Cardiac fibroblast (primary cell): ENCODE measurements around the gene SSUH2.

Experiments
- DNase-seq, 2 donors: peaks; one replicate each; pipeline versions ENCODE4 v3.0.0 to v3.0.0-alpha.2; 2010; ENCODE audit warnings: low read depth in 2 of 2
- H3K4me3 ChIP-seq, 2 donors: replicated peaks in 1 of 2; 1 replicate in 1 of 2; 2 replicates in 1 of 2; pipeline ENCODE4 v1.5.1; 2011; ENCODE audit warnings: low read depth in 2 of 2, low read length in 2 of 2, mild to moderate bottlenecking in 2 of 2, moderate library complexity in 1 of 2
- TF ChIP-seq, protein P1 (sequence below): IDR thresholded peaks from one replicate; pipeline ENCODE4 v1.5.1; 2011; ENCODE audit warnings: low read depth, mild to moderate bottlenecking, low read length, inconsistent platforms

SSUH2 gene

GRCh38 chr3:8649757-8650156, 5.2 kb upstream of the SSUH2 start:
- DNase-seq, result no peak
- TF ChIP-seq, protein P1, sequence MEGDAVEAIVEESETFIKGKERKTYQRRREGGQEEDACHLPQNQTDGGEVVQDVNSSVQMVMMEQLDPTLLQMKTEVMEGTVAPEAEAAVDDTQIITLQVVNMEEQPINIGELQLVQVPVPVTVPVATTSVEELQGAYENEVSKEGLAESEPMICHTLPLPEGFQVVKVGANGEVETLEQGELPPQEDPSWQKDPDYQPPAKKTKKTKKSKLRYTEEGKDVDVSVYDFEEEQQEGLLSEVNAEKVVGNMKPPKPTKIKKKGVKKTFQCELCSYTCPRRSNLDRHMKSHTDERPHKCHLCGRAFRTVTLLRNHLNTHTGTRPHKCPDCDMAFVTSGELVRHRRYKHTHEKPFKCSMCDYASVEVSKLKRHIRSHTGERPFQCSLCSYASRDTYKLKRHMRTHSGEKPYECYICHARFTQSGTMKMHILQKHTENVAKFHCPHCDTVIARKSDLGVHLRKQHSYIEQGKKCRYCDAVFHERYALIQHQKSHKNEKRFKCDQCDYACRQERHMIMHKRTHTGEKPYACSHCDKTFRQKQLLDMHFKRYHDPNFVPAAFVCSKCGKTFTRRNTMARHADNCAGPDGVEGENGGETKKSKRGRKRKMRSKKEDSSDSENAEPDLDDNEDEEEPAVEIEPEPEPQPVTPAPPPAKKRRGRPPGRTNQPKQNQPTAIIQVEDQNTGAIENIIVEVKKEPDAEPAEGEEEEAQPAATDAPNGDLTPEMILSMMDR, result no peak
- H3K4me3 ChIP-seq, result no peak overlapping the region

DNA sequence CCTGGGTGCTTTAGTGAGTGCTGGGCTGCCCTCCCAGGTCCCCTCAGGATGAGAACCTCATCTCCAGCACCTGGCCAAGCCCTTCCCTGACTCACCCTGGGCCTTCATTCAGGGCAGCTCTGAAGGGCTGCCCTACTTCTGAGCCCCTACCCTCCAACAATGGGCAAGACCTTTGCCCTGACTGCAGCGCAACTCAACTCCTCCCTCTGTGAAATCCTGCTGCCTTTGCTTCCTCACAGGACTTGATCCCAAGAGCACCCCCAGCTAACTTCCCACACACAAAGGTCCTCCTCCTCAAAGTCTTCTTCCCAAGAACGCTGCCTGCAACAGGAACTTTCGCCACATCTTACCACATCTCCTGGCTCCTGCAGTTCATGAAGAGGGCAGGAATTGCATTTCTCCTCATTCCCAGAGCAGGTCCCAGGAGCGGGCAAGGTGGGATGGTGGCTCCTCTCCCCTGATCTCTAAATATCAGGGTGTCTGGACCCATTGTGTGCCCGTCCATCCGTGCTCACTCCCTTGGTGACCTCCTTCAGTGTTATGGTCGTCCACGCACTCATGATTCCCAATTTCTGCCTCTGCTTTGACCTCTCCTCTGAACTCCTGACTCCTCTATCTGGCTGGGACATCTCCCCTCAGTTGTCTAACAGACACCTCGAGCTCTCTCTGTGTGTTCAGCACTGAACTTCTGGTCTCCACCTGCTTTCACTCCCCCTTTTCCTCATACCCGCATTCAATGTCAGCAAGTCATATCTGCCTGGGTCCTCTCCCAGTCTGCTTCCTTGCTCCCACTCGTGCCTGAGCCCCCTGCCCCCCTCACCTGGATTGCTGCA, 4.5 kb upstream of the SSUH2 start:
- TF ChIP-seq, protein P1, result no peak
- no peak for DNase-seq

GRCh38 chr3:8647137-8647985, 2.8 kb upstream of the SSUH2 start:
- DNase-seq, result no peak
- TF ChIP-seq, protein P1, result no peak
- H3K4me3 ChIP-seq, result no peak overlapping the region

More for the DNA sequence above, 4.5 kb upstream of the SSUH2 start:
- no peak overlapping the region for H3K4me3 ChIP-seq

GRCh38 chr3:8646313-8646938, 1.8 kb upstream of the SSUH2 start:
- H3K4me3 ChIP-seq, result no peak overlapping the region
- no peak for DNase-seq
- TF ChIP-seq, protein P1, result no peak

- TF ChIP-seq, protein P1, result no peak
Observed at GRCh38 chr3:8645712-8646111, 1.1 kb upstream of the SSUH2 start.

GRCh38 chr3:8643693-8644365, 769 bp downstream of the SSUH2 start:
- DNase-seq, result no peak
- no peak overlapping the region for H3K4me3 ChIP-seq
- TF ChIP-seq, protein P1, result no peak

More at GRCh38 chr3:8645712-8646111, 1.1 kb upstream of the SSUH2 start:
- DNase-seq, result no peak
- H3K4me3 ChIP-seq, result no peak overlapping the region
